Fibroblast of skin of left biceps (primary cell): Measurements from ENCODE around the gene CD177.
"Not testable (repeated sequence)": the region's sequence is repeated elsewhere in the genome, so short reads cannot be mapped to it uniquely, and the experiment has no call there.

Source experiments
- DNase-seq, 2 experiments: peaks; one replicate each; pipeline ENCODE4 v3.0.0-alpha.2; 2013; ENCODE audit warnings: low read depth in 2 of 2

The CD177 gene

GRCh38 chr19:43353606-43354304 lies at the start of gene CD177:
TSS of gene CD177 (plus strand) at chr19:43353686. CDS start at chr19:43353715, 29 bp downstream.
- DNase-seq, result no peak

GRCh38 chr19:43305642-43306041 lies 47.8 kb upstream of the CD177 start:
- DNase-seq, result no peak

- DNase-seq, result no peak
Observed at GRCh38 chr19:43306097-43306496, 47.4 kb upstream of the CD177 start.

GRCh38 chr19:43308244-43308815 lies 45.2 kb upstream of the CD177 start:
- DNase-seq, result no peak

- DNase-seq, result no peak
Observed at GRCh38 chr19:43309466-43309865, 44.0 kb upstream of the CD177 start.

- no peak for DNase-seq
Observed at GRCh38 chr19:43310221-43310620, 43.3 kb upstream of the CD177 start.

- DNase-seq, result no peak
Observed at GRCh38 chr19:43311256-43311655, 42.2 kb upstream of the CD177 start.

GRCh38 chr19:43311706-43312105 lies 41.8 kb upstream of the CD177 start:
- DNase-seq, result no peak

- DNase-seq, result no peak
Observed at GRCh38 chr19:43313711-43314495, 39.6 kb upstream of the CD177 start.

- DNase-seq, result no peak
Observed at GRCh38 chr19:43315851-43316250, 37.6 kb upstream of the CD177 start.

- no peak for DNase-seq
Observed at GRCh38 chr19:43316591-43317319, 36.7 kb upstream of the CD177 start.

GRCh38 chr19:43318203-43318602 lies 35.3 kb upstream of the CD177 start:
- DNase-seq, result no peak

GRCh38 chr19:43318796-43319314 lies 34.6 kb upstream of the CD177 start:
- DNase-seq, result no peak

GRCh38 chr19:43320546-43320945 lies 32.9 kb upstream of the CD177 start:
- no peak for DNase-seq

GRCh38 chr19:43326761-43327160 lies 26.7 kb upstream of the CD177 start:
- not testable (repeated sequence) for DNase-seq

GRCh38 chr19:43328561-43328960 lies 24.9 kb upstream of the CD177 start:
- DNase-seq, result not testable (repeated sequence)

- DNase-seq, result not testable (repeated sequence)
Observed at GRCh38 chr19:43329049-43329448, 24.4 kb upstream of the CD177 start.

- no peak for DNase-seq
Observed at GRCh38 chr19:43329989-43330388, 23.5 kb upstream of the CD177 start.

- no peak for DNase-seq
Observed at GRCh38 chr19:43330726-43331434, 22.6 kb upstream of the CD177 start.

GRCh38 chr19:43331435-43332010 lies 22.0 kb upstream of the CD177 start:
- DNase-seq, result no peak
